Spleen (tissue), 7 donors: ENCODE data around the gene MDGA2.

Experiments used
- CTCF ChIP-seq, 11 experiments: fragments of 200-600 bp in 7 of 11; fragments of 450-650 bp in 4 of 11; sonication (generic) in 4 of 11; IDR thresholded peaks in 8 of 11; conservative IDR thresholded peaks in 3 of 11; 1 replicate in 7 of 11; 2 replicates in 4 of 11; pipeline versions ENCODE4 v1.4.0 to v1.8.0; 2016 to 2021; ENCODE audit warnings: antibody characterized with exemption in 11 of 11, inconsistent platforms in 4 of 11, mild to moderate bottlenecking in 1 of 11
- POLR2A ChIP-seq, 3 donors: fragments of 450-650 bp; IDR thresholded peaks; one replicate each; pipeline ENCODE4 v1.5.1; 2017; ENCODE audit warnings: antibody characterized with exemption in 3 of 3, mild to moderate bottlenecking in 1 of 3
- POLR2AphosphoS5 ChIP-seq, 3 donors: sonication (generic); formaldehyde crosslinking; IDR thresholded peaks; one replicate each; pipeline ENCODE4 v1.5.1; 2017; ENCODE audit warnings: antibody characterized with exemption in 3 of 3
- donor health status: DM: no; HTN: no; CAD: no; lungs with moderate emphysema.
- donor health status: DM: no; HTN: no; CAD: no.
- donor health status: DM: no; HTN: no; CAD: no.

- no peak for TF ChIP-seq POLR2A (IDR thresholded peaks at IDR 0.05)
- TF ChIP-seq CTCF (IDR thresholded peaks at IDR 0.05 in 8 of 11, conservative IDR thresholded peaks at IDR 0.05 in 3 of 11): no peak
- TF ChIP-seq POLR2AphosphoS5 (IDR thresholded peaks at IDR 0.05): no peak
Measured at GRCh38 chr14:47490766-47491165, 184.6 kb downstream of the MDGA2 start.
